NCI-H1105 treated with DMSO at 0.1 percent for 48 hours (cell line): ENCODE results near the gene APOOL.
A peak's percentile ranks its signal among the peaks of the same experiment; 100 is the strongest.

Experiments
- DNase-seq: peaks from one replicate; lab custom pipeline; 2025; lab: John Stamatoyannopoulos, UW

Gene APOOL

GRCh38 chrX:85084770-85085393, 81.2 kb downstream of the APOOL start:
- peak; percentile 3 for DNase-seq

GRCh38 chrX:85089321-85089840, 85.7 kb downstream of the APOOL start:
- no peak for DNase-seq

- DNase-seq: no peak
Observed at GRCh38 chrX:85107407-85107806, 103.7 kb downstream of the APOOL start.

- DNase-seq: no peak
Observed at GRCh38 chrX:85108165-85108564, 104.5 kb downstream of the APOOL start.

- DNase-seq: no peak
Observed at GRCh38 chrX:85109235-85109634, 105.6 kb downstream of the APOOL start.

- DNase-seq: peak; percentile 21
Observed at GRCh38 chrX:85111347-85111746, 107.7 kb downstream of the APOOL start.

- DNase-seq: no peak
Observed at GRCh38 chrX:85112293-85112692, 108.6 kb downstream of the APOOL start.

- no peak for DNase-seq
Observed at GRCh38 chrX:85113746-85114145, 110.1 kb downstream of the APOOL start.

GRCh38 chrX:85114171-85114570, 110.5 kb downstream of the APOOL start:
- no peak for DNase-seq

- no peak for DNase-seq
Observed at GRCh38 chrX:85114776-85115175, 111.1 kb downstream of the APOOL start.

- DNase-seq: peak; percentile 3
Observed at GRCh38 chrX:85115252-85115651, 111.6 kb downstream of the APOOL start.

- DNase-seq: no peak
Observed at GRCh38 chrX:85136409-85136808, 132.7 kb downstream of the APOOL start.

- DNase-seq: no peak
Observed at GRCh38 chrX:85139422-85139821, 135.7 kb downstream of the APOOL start.

- no peak for DNase-seq
Observed at GRCh38 chrX:85140964-85141363, 137.3 kb downstream of the APOOL start.
